ENCODE results near the gene HTR1D.

HTR1D gene

DNA sequence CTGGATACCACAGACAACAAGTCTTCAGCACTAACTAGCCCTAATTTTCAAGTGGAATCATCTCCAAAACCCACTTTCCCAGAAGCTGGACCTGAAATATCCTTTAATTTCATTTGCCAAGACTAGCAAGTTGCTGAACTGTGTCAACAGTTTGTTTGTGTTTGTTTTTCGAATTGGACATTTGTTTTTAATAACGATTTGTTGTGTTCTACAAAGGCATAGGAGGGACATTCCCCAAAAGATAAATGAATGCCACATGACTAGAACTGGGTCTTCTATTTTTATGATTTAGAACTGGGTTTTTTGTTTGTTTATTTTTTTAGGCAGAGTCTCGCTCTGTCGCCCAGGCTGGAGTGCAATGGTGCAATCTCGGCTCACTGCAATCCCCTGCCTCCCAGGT lies 66.6 kb downstream of the HTR1D start:
- DNase-seq (ENCODE audit: low read depth in 2 of 2) = no peak

GRCh38 chr1:23150125-23150524 lies 67.2 kb downstream of the HTR1D start:
- DNase-seq (ENCODE audit: low read depth in 2 of 2) = no peak

DNA sequence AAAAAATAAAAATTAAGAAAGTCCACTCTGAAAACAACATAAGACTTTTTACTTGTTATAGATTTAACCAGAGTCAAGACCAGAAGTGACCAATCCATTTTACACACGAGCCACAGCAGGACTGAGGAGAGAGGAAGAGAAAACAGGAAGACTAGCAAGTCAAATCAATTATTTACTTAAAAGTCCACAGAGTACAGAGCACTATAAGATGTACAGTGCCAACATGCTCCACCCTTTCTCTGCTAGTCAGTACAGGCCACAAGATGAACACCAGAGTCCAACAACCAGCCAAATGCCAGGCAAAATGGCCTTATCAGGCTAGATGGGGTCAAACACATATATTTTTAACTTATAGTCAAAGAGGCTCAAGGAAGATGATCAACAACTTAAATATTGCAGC lies 68.2 kb downstream of the HTR1D start:
- DNase-seq (ENCODE audit: low read depth in 2 of 2) = no peak

- no peak for DNase-seq (ENCODE audit: low read depth in 2 of 2)
These were observed 69.2 kb downstream of the HTR1D start for GRCh38 chr1:23148084-23148483.
